Stimulated activated CD4-positive, alpha-beta T cell treated with anti-CD3 and anti-CD28 coated beads, Interleukin-2, amount 100 ng/mL, for 4 hours (primary cell): Measurements from ENCODE around the gene NR2F2.

Experiments used
- DNase-seq: peaks from one replicate; pipeline ENCODE4 v3.0.0-alpha.2; 2020; ENCODE audit warnings: low read depth

NR2F2 gene

GRCh38 chr15:96330450-96331143 lies at the start of gene NR2F2:
Gene NR2F2 (plus strand): TSS chr15:96330700. CDS start chr15:96332106, 1,406 bp downstream.
- DNase-seq, result no peak

- DNase-seq, result no peak
These were observed 45.2 kb upstream of the NR2F2 start for GRCh38 chr15:96285305-96285704.

- no peak for DNase-seq
These were observed 44.7 kb upstream of the NR2F2 start for GRCh38 chr15:96285729-96286254.

- no peak for DNase-seq
These were observed 39.8 kb upstream of the NR2F2 start for GRCh38 chr15:96290679-96291078.

- no peak for DNase-seq
These were observed 37.9 kb upstream of the NR2F2 start for GRCh38 chr15:96292635-96293034.

- no peak for DNase-seq
These were observed 37.1 kb upstream of the NR2F2 start for GRCh38 chr15:96293441-96293840.

- DNase-seq, result no peak
These were observed 35.7 kb upstream of the NR2F2 start for GRCh38 chr15:96294766-96295165.

GRCh38 chr15:96296264-96296663 lies 34.2 kb upstream of the NR2F2 start:
- DNase-seq, result no peak

GRCh38 chr15:96297783-96298182 lies 32.7 kb upstream of the NR2F2 start:
- DNase-seq, result no peak

- no peak for DNase-seq
These were observed 32.3 kb upstream of the NR2F2 start for GRCh38 chr15:96298217-96298616.

- DNase-seq, result no peak
These were observed 29.7 kb upstream of the NR2F2 start for GRCh38 chr15:96300836-96301235.

- DNase-seq, result no peak
These were observed 26.9 kb upstream of the NR2F2 start for GRCh38 chr15:96303503-96304056.

- no peak for DNase-seq
These were observed 25.7 kb upstream of the NR2F2 start for GRCh38 chr15:96304839-96305238.

- DNase-seq, result no peak
These were observed 24.2 kb upstream of the NR2F2 start for GRCh38 chr15:96306321-96306720.

GRCh38 chr15:96307856-96308394 lies 22.6 kb upstream of the NR2F2 start:
- DNase-seq, result no peak

GRCh38 chr15:96309143-96309660 lies 21.3 kb upstream of the NR2F2 start:
- DNase-seq, result no peak

GRCh38 chr15:96311256-96311955 lies 19.1 kb upstream of the NR2F2 start:
- DNase-seq, result no peak

GRCh38 chr15:96311956-96312294 lies 18.6 kb upstream of the NR2F2 start:
- no peak for DNase-seq

- DNase-seq, result no peak
These were observed 17.7 kb upstream of the NR2F2 start for GRCh38 chr15:96312641-96313335.

GRCh38 chr15:96314518-96314917 lies 16.0 kb upstream of the NR2F2 start:
- no peak for DNase-seq

- no peak for DNase-seq
These were observed 15.5 kb upstream of the NR2F2 start for GRCh38 chr15:96314963-96315362.

GRCh38 chr15:96316953-96317629 lies 13.4 kb upstream of the NR2F2 start:
- DNase-seq, result no peak
